Endothelial cell of umbilical vein (primary cell): Measurements from ENCODE around the gene NALCN.

ENCODE experiments used
- EZH2 ChIP-seq: IDR thresholded peaks from 2 replicates; pipeline ENCODE4 v1.6.1; 2012; ENCODE audit warnings: borderline replicate concordance, low read depth, mild to moderate bottlenecking, moderate library complexity, low read length, inconsistent platforms; ENCODE audit not compliant: severe bottlenecking
- JUN ChIP-seq: IDR thresholded peaks from 2 replicates; pipeline ENCODE4 v1.6.1; 2011; ENCODE audit warnings: borderline replicate concordance, low read depth; ENCODE audit not compliant: insufficient read length, insufficient read depth
- MAX ChIP-seq: IDR thresholded peaks from 2 replicates; pipeline ENCODE4 v1.6.1; 2011; ENCODE audit not compliant: insufficient read depth, insufficient read length
- POLR2A ChIP-seq: IDR thresholded peaks from 2 replicates; pipeline ENCODE4 v1.6.1; 2012; ENCODE audit warnings: low read depth, mild to moderate bottlenecking, control low read depth, low read length
- TF ChIP-seq, protein P1 (sequence below), 2 donors: IDR thresholded peaks; 1 replicate in 1 of 2; 2 replicates in 1 of 2; pipeline ENCODE4 v1.5.1; 2011; ENCODE audit warnings: low read length in 2 of 2, mild to moderate bottlenecking in 2 of 2, moderate library complexity in 2 of 2, control low read depth in 1 of 2, inconsistent platforms in 1 of 2, low read depth in 1 of 2; ENCODE audit not compliant: insufficient read depth in 1 of 2; ENCODE audit errors: extremely low read depth in 1 of 2

DNA sequence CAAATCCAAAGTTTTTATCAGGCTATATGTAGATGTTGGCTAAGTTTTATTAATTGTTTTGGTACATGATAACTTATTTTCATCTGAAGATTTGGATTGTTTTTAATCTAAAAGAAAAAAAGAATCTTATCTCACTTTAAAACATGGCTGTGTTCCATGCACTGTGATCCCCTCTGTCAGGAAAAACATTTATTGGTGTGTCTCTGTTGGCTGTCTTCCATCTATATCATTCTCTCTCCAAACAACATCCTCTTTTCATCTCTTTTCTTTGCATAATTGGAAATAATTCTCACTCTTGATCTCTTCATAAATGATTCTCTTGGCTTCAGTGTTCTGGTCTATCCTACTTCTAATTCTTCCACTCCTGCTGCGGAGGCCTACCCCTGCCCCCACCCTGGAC is 4.2 kb downstream of the NALCN start:
- TF ChIP-seq, protein P1, sequence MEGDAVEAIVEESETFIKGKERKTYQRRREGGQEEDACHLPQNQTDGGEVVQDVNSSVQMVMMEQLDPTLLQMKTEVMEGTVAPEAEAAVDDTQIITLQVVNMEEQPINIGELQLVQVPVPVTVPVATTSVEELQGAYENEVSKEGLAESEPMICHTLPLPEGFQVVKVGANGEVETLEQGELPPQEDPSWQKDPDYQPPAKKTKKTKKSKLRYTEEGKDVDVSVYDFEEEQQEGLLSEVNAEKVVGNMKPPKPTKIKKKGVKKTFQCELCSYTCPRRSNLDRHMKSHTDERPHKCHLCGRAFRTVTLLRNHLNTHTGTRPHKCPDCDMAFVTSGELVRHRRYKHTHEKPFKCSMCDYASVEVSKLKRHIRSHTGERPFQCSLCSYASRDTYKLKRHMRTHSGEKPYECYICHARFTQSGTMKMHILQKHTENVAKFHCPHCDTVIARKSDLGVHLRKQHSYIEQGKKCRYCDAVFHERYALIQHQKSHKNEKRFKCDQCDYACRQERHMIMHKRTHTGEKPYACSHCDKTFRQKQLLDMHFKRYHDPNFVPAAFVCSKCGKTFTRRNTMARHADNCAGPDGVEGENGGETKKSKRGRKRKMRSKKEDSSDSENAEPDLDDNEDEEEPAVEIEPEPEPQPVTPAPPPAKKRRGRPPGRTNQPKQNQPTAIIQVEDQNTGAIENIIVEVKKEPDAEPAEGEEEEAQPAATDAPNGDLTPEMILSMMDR (IDR thresholded peaks at IDR 0.05; ENCODE audit: extremely low read depth in 1 of 2, insufficient read depth in 1 of 2, low read depth in 1 of 2, low read length in 2 of 2) = no peak
- TF ChIP-seq MAX (no peak), POLR2A (no peak), JUN (no peak), EZH2 (no peak)
